ENCODE measurements around the gene SPECC1.

SPECC1 gene

DNA sequence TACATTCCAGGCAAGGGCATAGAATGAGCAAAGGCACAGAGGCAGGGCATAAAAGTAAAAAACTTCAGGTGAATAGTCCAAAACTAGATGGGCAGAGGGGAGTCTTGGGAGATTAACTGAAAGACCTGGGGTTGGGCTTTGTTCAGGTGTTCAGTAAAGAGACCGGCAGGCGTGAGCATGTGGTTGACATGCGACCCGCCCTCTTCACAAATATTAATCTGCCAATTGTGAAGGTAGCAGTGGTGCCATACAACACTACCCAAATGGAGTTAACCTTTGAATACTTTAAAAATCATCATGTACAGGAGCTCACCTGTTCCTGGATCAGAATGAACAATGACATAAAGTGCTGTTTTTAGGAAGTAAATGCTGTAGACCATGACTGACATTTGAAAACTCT, 232.7 kb downstream of the SPECC1 start:
- TF ChIP-seq, protein P1, sequence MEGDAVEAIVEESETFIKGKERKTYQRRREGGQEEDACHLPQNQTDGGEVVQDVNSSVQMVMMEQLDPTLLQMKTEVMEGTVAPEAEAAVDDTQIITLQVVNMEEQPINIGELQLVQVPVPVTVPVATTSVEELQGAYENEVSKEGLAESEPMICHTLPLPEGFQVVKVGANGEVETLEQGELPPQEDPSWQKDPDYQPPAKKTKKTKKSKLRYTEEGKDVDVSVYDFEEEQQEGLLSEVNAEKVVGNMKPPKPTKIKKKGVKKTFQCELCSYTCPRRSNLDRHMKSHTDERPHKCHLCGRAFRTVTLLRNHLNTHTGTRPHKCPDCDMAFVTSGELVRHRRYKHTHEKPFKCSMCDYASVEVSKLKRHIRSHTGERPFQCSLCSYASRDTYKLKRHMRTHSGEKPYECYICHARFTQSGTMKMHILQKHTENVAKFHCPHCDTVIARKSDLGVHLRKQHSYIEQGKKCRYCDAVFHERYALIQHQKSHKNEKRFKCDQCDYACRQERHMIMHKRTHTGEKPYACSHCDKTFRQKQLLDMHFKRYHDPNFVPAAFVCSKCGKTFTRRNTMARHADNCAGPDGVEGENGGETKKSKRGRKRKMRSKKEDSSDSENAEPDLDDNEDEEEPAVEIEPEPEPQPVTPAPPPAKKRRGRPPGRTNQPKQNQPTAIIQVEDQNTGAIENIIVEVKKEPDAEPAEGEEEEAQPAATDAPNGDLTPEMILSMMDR (conservative IDR thresholded peaks at IDR 0.05; ENCODE audit: low read depth, low read length), result no peak
- no peak overlapping the region for H3K4me3 ChIP-seq (ENCODE audit: low read length)
- no peak for DNase-seq (ENCODE audit: low read depth)

DNA sequence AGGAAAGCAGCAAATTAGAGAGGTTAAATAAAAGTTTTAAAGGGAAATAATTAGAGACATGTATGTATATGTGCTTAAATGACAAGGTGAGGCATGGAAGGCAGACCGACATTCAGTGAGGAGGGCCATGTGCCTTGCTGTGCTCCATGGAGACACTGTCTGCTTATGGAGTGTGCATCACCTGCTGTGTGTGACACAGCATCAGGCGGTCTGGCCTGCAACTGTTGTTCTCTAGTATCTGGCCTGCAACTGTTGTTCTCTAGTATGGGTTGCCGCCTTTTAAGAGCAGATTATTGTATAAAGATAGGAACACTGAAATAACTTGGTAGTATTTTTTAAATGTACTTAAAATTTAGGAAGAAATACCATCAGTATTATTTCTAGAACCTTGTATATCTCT, 233.1 kb downstream of the SPECC1 start:
- H3K4me3 ChIP-seq (ENCODE audit: low read length), result no peak overlapping the region
- TF ChIP-seq, protein P1 (conservative IDR thresholded peaks at IDR 0.05; ENCODE audit: low read depth, low read length), result no peak
- DNase-seq (ENCODE audit: low read depth), result no peak

DNA sequence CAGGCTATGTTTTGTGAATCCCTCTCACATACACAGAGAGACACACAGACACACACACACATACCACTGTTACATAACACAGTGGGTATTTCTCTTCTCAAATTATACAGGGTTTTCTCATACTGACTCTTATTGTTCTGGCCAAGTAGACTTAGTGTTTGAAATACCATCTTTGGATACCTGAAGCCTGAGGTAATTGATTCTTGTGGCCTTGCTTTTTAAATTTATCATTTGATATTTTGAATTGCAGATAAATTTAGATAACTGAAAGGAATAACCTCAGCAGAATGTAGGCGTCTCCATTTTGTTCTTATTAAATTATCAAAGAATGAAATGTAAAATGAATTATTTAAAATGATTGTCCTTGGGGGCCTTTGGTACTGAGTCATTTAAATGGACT, 234.4 kb downstream of the SPECC1 start:
- H3K4me3 ChIP-seq (ENCODE audit: low read length), result no peak overlapping the region
- no peak for DNase-seq (ENCODE audit: low read depth)
- TF ChIP-seq, protein P1 (conservative IDR thresholded peaks at IDR 0.05; ENCODE audit: low read depth, low read length), result no peak

DNA sequence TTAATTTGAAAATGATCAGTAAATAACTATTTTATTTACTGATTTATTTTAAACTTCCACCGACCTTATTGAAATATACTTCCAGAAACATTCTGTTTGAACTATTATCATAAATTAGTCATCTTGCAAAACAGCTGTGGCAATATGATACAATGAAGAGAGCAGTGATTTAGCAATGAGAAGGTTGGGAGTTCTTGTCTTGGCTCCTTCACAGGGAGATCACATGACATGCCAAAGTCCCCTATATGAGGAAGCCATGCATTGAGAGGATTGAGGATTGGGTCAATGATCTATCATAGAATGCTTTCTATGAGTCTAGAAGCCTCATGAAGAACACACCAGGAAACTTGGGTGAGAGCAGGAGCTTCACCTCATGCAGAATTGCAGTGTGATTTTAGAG, 235.5 kb downstream of the SPECC1 start:
- TF ChIP-seq, protein P1 (conservative IDR thresholded peaks at IDR 0.05; ENCODE audit: low read depth, low read length), result no peak
- H3K4me3 ChIP-seq (ENCODE audit: low read length), result no peak overlapping the region
- no peak for DNase-seq (ENCODE audit: low read depth)

DNA sequence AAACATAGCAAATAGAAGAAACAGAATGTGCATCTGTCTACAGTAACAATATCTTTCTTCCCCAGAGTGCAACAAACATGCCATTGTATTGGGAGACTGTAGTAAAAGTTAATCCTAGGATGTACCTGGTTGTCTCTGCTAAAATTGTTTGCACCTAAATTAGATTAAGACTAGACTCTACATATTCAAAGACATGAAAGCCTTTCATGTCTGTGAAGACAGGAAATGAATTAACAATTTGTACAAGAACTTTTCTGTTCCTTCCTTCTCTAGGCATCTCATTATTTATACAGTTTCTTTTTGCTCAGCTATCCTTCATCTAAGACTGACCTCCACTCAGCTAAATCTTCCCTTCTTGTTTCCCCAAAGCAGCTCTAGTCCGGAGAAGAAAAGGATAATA, 237.5 kb downstream of the SPECC1 start:
- TF ChIP-seq, protein P1 (conservative IDR thresholded peaks at IDR 0.05; ENCODE audit: low read depth, low read length), result no peak
- H3K4me3 ChIP-seq (ENCODE audit: low read length), result no peak overlapping the region
- no peak for DNase-seq (ENCODE audit: low read depth)

DNA sequence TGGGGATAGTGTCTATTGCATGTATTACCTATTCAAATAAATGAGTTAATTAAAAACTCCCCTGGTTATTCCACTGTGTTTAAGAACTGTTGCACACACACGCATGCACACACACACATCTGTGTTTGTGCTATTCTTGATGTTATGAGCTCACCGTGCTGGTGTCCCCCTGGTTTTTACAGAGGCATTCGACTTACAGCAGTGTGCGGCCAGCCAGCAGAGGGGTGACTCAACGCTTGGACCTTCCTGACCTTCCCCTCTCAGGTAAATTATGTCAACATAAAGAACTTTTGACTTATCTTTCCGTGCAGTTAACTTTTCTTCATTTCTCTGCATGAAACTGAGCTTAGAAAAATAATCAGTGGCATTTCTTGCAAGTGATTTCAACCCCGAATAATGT, 244.2 kb downstream of the SPECC1 start:
- TF ChIP-seq, protein P1 (conservative IDR thresholded peaks at IDR 0.05; ENCODE audit: low read depth, low read length), result no peak
- H3K4me3 ChIP-seq (ENCODE audit: low read length), result no peak overlapping the region
- no peak for DNase-seq (ENCODE audit: low read depth)

DNA sequence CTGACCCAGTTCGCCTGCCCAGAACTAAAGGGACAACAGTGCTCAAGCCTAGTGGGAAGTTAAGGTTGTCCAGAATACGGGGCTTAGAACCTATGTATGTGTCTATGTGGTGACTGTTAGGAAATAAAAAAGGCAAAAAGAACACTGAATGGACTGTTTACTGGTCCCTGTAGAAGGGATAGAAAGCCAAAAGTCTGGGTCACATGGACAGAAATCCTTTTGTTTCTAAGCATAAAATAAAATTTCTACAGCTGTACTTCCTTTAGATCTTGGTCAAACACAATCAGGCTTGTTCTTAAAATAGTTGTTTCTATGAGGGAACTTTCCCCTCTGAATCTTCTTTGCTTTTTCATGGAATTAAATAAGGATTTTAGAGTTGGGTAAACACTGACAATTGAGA, 245.4 kb downstream of the SPECC1 start:
- DNase-seq (ENCODE audit: low read depth), result no peak
- TF ChIP-seq, protein P1 (conservative IDR thresholded peaks at IDR 0.05; ENCODE audit: low read depth, low read length), result no peak
- no peak overlapping the region for H3K4me3 ChIP-seq (ENCODE audit: low read length)

All from retinal pigment epithelial cell (primary cell).